Measurements from ENCODE around the gene PIK3C3.

The PIK3C3 gene

GRCh38 chr18:41989508-41989907 lies 34.5 kb downstream of the PIK3C3 start:
- TF ChIP-seq CTCF (IDR thresholded peaks at IDR 0.05; ENCODE audit: low read depth, low read length), result no peak
- no peak for TF ChIP-seq MAX (IDR thresholded peaks at IDR 0.05; ENCODE audit: low read depth, low read length)
- no peak for TF ChIP-seq MYC (IDR thresholded peaks at IDR 0.05; ENCODE audit: low read depth, low read length)
- TF ChIP-seq POLR2A (IDR thresholded peaks at IDR 0.05; ENCODE audit: extremely low read depth, insufficient read length), result no peak
- DNase-seq (ENCODE audit: low read depth), result no peak
- no peak overlapping the region for H3K4me3 ChIP-seq (ENCODE audit: low read depth, low read length)

- TF ChIP-seq MAX (IDR thresholded peaks at IDR 0.05; ENCODE audit: low read depth, low read length) (no peak), MYC (IDR thresholded peaks at IDR 0.05; ENCODE audit: low read depth, low read length) (no peak), POLR2A (IDR thresholded peaks at IDR 0.05; ENCODE audit: extremely low read depth, insufficient read length) (no peak), CTCF (IDR thresholded peaks at IDR 0.05; ENCODE audit: low read depth, low read length) (no peak)
- H3K4me3 ChIP-seq (ENCODE audit: low read depth, low read length), result no peak overlapping the region
- DNase-seq (ENCODE audit: low read depth), result peak; percentile 64
Measured at GRCh38 chr18:41992066-41992465, 37.0 kb downstream of the PIK3C3 start.

- DNase-seq (ENCODE audit: low read depth), result peak; percentile 61
- no peak for TF ChIP-seq MYC (IDR thresholded peaks at IDR 0.05; ENCODE audit: low read depth, low read length)
- no peak for TF ChIP-seq CTCF (IDR thresholded peaks at IDR 0.05; ENCODE audit: low read depth, low read length)
- TF ChIP-seq MAX (IDR thresholded peaks at IDR 0.05; ENCODE audit: low read depth, low read length), result no peak
- no peak for TF ChIP-seq POLR2A (IDR thresholded peaks at IDR 0.05; ENCODE audit: extremely low read depth, insufficient read length)
- H3K4me3 ChIP-seq (ENCODE audit: low read depth, low read length), result no peak overlapping the region
Measured at GRCh38 chr18:41992703-41993102, 37.7 kb downstream of the PIK3C3 start.

GRCh38 chr18:41993151-41993550 lies 38.1 kb downstream of the PIK3C3 start:
- no peak overlapping the region for H3K4me3 ChIP-seq (ENCODE audit: low read depth, low read length)
- peak; percentile 54 for DNase-seq (ENCODE audit: low read depth)
- TF ChIP-seq CTCF (IDR thresholded peaks at IDR 0.05; ENCODE audit: low read depth, low read length) (no peak), MAX (IDR thresholded peaks at IDR 0.05; ENCODE audit: low read depth, low read length) (no peak), POLR2A (IDR thresholded peaks at IDR 0.05; ENCODE audit: extremely low read depth, insufficient read length) (no peak), MYC (IDR thresholded peaks at IDR 0.05; ENCODE audit: low read depth, low read length) (no peak)

GRCh38 chr18:41996020-41996419 lies 41.0 kb downstream of the PIK3C3 start:
- DNase-seq (ENCODE audit: low read depth), result no peak
- TF ChIP-seq MAX (IDR thresholded peaks at IDR 0.05; ENCODE audit: low read depth, low read length) (no peak), CTCF (IDR thresholded peaks at IDR 0.05; ENCODE audit: low read depth, low read length) (no peak), POLR2A (IDR thresholded peaks at IDR 0.05; ENCODE audit: extremely low read depth, insufficient read length) (no peak), MYC (IDR thresholded peaks at IDR 0.05; ENCODE audit: low read depth, low read length) (no peak)
- no peak overlapping the region for H3K4me3 ChIP-seq (ENCODE audit: low read depth, low read length)

GRCh38 chr18:41999751-42000150 lies 44.7 kb downstream of the PIK3C3 start:
- no peak overlapping the region for H3K4me3 ChIP-seq (ENCODE audit: low read depth, low read length)
- DNase-seq (ENCODE audit: low read depth), result peak; percentile 81
- TF ChIP-seq CTCF (IDR thresholded peaks at IDR 0.05; ENCODE audit: low read depth, low read length) (no peak), MYC (IDR thresholded peaks at IDR 0.05; ENCODE audit: low read depth, low read length) (no peak), POLR2A (IDR thresholded peaks at IDR 0.05; ENCODE audit: extremely low read depth, insufficient read length) (no peak), MAX (IDR thresholded peaks at IDR 0.05; ENCODE audit: low read depth, low read length) (no peak)

Data from NB4 (cell line).